ENCODE data around the gene TIMM9.

- TF ChIP-seq CTCF (IDR thresholded peaks at IDR 0.05) (no peak), RAD21 (IDR thresholded peaks at IDR 0.05; ENCODE audit: low read length) (no peak), POLR2AphosphoS5 (IDR thresholded peaks at IDR 0.05; ENCODE audit: low read depth, low read length) (no peak), RXRA (IDR thresholded peaks at IDR 0.05; ENCODE audit: borderline replicate concordance, low read depth) (no peak), GABPA (IDR thresholded peaks at IDR 0.05; ENCODE audit: low read depth) (no peak), GATA2 (CRISPR knock-in tag; IDR thresholded peaks at IDR 0.05) (no peak), EP300 (IDR thresholded peaks at IDR 0.05; ENCODE audit: borderline replicate concordance in 1 of 2, low read depth in 1 of 2, low read length in 1 of 2) (no peak), REST (IDR thresholded peaks at IDR 0.05; ENCODE audit: low read depth, low read length) (no peak), SMC3 (IDR thresholded peaks at IDR 0.05; ENCODE audit: low read depth, low read length) (no peak)
Observed at GRCh38 chr14:58367296-58367695, 60.0 kb downstream of the TIMM9 start.
